ENCODE data around the gene FFAR3.
"Not testable (repeated sequence)": the region's sequence is repeated elsewhere in the genome, so short reads cannot be mapped to it uniquely, and the experiment has no call there.

FFAR3 gene

DNA sequence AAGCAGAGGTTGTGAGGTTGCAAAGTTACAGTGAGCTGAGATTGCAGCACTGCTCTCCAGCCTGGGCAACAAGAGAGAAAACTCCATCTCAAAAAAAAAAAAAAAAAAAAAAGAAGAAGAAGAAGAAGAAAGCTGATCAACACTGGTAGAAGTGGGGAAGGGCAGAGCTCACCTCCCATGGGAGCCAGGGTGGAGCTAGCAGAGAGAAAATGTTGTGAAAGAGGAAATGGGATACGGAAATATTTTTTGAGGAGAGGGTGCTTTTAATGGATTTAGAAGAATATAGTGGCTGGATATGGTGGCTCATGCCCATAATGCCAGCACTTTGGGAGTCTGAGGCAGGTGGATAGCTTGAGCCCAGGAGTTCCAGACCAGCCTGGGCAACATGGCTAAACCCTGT, 19.4 kb downstream of the FFAR3 start:
- no peak for DNase-seq

DNA sequence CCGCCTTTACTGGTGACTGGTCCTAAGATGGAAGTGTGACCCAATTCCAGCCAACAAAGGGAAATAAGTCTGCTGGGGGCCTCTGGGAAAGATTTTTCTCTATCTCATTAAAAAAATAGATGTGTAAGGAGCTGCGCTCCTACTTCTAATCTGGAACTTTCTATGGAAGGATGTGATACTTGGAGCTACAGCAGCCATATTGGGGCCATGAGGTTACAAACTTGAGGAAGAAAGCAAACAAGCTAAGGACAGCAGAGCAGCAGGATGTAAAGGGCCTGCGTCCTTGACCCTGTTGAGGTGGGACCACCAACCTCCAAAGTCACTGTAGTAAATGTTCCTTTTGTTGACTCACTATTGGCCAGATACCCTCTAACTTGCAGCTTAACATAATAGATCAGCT, 20.1 kb downstream of the FFAR3 start:
- no peak for DNase-seq

DNA sequence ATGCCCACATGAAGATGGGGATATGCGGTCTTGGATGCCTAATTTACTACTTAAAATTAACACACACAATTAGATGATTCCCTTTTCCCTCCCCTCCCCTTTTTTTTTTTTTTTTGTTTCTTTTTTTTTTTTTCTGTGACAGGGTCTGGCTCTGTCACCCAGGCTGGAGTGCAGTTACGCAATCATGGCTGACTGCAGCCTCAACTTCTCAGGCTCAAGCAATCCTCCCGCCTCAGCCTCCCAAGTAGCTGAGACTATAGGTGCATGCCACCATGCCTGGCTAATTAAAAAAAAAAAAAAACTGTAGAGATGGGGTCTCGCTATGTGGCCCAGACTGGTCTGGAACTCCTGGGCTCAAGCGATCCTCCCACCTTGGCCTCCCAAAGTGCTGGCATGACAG, 21.3 kb downstream of the FFAR3 start:
- DNase-seq: not testable (repeated sequence)

DNA sequence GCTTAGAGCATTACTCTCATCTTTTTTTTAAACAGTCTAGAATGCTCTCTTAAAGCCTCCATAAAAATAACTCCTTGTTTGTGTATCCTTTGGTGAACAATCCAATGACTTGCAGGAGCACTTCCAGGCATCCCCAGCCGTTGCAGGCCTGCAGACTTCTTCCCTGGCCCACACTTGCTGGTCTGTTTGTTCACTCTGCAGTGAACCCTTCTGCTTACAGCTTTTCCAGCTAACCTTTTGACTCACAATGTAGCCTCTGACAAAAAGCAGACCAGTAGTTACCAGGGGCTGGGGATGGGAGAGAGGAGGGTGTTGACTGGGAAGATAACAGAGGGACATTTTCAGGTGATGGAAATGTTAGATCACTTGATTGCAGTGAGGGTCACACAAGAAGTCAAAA, 21.7 kb downstream of the FFAR3 start:
- DNase-seq: peak in 1 of 2 experiments; percentile 1

DNA sequence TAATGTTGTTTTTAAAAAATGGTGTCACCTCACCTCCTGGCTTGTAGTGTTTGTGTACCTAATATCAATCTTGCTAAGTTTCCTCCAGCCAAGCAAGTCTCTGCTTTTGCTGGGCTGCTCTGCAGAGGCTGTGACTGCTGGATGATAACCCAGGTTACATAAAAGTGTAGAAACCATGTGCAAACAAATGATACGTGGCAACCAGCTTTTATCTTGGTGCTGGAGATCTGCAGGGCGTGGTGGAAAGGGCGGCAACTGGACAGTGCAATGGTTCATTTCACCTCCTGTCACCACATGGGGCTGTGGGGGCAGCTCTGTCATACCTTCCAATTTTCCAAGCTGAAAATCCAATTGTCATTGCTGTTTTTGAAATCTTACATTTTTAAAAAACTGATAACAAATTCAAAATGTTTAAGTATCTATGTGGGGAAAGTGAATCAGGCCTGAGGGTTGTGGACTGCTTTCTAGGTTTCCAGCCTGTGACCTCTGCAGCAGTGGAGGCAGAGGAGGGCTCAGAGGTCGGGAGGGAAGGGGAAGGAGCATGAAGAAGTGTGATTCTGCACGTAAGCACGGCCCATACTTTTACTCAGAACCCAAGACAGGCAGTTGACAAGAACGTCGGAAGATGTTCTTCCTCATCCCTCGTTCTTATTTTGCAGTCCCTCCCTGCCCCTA, 22.3 kb downstream of the FFAR3 start:
- DNase-seq: peak in 1 of 2 experiments; percentile 7

DNA sequence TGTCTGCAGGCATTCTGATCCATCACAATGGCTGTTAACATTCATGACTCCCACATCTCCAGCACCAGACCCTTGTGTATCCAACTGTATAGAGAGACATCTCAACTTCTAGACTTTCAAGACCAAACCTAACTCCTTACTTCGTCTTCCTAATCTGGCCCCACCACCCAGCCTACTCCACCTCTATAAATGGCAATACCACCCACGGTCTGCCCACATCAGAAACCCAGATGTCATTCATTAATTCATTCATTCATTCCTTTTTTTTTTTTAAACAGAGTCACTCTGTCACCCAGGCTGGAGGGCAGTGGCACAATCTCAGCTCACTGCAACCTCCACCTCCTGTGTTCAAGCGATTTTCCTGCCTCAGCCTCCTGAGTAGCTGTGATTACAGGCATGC, 23.1 kb downstream of the FFAR3 start:
- DNase-seq: no peak

DNA sequence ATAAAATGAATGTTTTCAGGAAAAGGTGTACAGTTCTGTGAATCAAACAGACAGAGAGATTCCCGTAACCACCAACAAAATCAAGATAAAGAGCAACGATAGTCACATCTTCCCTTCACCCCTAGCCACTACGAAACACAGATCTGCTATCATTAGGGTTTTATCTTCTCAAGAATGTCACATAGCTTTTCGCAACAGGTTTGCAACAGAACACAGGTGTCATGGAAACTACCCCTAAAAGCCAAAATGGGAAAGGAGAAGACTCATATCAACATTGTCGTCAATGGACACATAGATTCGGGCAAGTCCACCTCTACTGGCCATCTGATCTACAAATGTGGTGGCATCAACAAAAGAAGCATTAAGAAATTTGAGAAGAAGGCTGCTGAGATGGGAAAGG, 23.7 kb downstream of the FFAR3 start:
- no peak for DNase-seq

DNA sequence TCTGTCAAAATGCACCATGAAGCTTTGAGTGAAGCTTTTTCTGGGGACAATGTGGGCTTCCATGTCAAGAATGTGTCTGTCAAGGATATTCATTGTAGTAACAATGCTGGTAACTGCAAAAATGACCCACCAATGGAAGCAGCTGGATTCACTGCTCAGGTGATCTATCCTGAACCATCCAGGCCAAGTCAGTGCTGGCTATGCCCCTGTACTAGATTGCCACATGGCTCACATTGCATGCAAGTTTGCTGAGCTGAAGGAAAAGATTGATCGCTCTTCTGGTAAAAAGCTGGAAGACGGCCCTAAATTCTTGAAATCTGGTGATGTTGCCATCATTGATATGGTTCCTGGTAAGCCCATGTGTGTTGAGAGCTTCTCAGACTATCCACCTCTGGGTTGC, 25.3 kb downstream of the FFAR3 start:
- DNase-seq: no peak

DNA sequence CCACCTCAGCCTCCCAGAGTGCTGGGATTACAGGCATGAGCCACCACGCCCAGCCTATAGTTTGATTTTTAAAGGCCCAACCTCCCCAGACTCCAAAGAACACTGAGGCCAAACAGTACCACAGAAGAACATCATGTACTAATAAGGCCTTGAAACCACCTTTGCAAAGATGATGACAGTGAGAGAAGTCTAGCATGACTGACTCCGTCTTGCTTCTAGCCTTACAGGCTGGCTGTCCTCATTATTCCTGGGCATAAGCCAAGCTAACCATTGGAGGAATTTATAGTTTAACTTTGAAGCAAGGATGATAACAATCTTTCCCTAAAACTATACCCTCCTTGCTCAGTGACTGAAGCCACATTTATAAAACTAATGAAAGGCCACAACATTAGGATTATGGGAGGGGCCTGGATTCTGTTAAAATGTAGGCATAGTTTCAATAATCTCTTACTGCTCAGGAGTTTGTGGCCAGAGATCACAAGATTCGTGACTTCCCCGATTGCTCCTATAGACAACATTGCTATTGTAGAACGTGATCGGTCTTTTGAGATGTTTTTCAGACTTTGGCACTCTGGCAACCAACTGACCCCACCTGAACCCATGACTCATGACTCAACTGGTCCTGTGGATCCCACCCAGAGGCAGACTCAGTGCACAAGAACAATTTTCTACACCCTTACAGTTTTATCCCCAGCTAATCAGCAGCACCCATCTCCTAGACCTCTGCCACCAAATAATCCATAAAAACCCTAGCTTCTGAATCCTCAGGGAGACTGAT, 30.2 kb downstream of the FFAR3 start:
- DNase-seq: no peak

DNA sequence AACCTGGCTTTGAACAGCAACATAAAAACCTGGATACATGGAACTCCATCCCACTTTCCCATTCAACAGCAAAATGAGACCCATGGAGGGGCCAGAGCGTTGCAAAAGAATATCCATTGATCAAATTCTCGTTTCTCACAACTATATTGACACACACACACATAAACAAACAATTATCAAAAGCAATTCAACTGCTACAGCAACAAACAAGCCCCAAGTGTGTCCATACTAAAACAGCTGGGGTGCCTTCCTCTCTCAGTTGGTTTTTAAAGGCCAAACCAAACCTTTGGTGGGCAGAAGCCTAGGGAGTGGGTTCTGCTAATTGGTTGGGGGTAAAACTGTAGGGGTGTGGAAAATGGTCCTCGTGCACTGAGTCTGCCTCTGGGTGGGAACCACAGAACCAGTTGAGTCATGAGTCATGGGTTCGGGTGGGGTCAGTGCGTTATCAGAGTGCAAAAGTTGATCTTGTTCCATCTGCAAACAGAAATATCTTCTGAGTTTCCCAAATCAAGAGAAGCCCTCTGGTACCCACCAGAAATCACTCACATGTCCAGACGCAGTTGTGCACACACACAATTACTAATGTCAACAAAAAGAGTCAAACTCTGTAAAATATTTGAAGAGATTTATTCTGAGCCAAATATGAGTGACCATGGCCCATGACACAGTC, 31.1 kb downstream of the FFAR3 start:
- peak in 1 of 2 experiments; percentile 13 for DNase-seq

DNA sequence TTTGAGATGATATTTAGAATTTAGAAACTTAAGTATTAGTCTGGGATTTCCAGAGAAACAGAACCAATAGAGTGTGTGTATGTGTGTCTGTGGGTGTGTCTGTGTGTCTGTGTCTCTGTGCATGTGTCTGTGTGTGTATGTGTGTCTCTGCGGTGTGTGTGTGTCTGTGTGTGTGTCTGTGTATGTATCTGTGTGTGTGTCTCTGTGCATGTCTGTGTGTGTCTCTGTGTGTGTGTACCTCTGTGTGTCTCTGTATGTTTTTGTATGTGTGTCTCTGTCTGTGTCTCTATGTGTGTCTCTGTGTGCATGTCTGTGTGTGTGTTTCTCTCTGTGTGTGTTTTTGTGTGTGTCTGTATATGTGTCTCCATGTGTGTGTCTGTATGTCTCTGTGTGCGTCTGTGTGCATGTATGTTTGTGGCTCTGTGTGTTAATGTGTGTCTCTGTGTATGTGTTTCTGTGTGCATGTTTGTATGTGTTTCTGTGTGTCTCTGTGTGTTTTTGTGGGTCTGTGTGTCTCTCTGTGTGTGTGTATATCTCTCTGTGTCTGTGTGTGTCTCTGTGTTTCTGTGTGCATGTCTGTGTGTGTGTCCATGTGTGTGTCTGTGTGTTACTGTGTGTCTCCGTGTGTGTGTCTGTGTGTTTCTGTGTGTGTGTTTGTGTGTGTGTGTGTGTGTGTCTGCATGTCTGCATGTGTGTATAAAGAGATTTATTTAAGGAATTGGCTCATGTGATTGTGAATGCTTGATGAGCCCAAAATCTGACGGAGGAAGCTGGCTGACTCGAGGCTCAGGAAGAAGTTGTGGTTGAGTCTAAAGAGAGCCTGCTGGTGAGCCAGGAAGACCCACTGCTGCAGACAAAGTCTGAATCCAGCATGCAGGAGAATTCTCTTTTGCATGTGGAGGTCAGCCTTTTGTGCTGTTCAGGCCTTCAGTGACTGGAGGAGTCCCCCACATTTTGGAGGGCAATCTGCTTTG, 34.8 kb downstream of the FFAR3 start:
- DNase-seq: no peak

DNA sequence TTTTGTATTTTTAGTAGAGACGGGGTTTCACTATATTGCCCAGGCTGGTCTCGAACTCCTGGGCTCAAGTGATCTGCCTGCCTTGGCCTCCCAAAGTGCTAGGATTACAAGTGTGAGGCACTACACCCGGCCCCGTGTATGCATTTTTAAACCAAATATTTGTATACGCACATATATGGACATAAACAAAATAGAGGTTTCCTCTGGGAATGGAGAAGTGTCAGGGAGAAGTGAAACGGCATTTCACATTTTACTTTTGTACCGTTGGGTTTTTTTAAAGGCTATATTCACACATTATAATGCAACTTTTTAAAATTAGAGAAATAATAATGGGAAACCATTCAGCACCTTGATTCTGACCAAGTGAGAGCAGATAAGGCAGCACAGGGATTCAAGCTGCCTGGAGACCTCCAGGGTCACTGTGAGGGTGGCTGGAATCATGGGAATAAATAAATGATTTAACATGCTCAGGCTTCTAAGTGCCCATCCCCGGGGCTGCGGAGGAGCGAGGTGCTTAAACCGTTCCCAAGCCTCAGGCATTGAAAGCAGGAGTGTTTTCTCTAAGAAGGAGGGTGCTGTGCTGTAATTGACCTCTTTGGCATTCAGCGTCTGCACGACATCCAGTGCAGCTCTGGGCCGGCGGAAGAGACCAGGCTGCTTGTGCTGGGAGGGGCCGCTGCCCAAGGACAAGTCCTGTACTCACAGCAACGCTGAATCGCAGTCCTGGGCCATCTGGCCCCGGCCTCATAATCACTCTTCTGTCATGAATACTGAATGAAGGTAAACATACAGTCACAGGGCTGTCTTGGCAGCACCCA, 37.3 kb downstream of the FFAR3 start:
- DNase-seq: no peak

DNA sequence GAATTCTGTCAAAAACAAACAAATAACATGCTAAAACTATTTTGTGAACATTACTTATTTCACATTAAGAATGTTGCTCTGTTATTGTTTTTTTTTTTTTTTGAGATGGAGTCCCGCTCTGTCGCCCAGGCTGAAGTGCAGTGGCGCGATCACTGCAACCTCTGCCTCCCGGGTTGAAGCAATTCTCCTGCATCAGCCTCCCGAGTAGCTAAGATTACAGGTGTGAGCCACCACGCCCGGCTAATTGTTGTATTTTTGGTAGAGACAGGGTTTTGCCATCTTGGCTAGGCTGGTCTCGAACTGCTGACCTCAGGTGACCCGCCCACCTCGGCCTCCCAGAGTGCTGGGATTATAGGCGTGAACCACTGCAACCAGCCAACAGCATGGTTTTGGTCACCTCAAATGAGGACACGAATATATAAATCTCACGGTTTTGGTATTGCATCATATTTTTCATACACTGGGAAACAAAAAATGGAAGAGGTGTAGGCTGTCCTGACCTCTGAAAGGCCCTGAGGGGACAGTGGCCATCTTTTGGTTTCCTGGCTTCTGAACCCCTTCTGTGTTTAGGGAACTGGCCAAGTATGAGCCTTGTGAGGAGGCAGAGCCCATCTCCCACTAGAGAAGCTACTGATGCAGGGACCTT, 38.1 kb downstream of the FFAR3 start:
- DNase-seq: no peak

DNA sequence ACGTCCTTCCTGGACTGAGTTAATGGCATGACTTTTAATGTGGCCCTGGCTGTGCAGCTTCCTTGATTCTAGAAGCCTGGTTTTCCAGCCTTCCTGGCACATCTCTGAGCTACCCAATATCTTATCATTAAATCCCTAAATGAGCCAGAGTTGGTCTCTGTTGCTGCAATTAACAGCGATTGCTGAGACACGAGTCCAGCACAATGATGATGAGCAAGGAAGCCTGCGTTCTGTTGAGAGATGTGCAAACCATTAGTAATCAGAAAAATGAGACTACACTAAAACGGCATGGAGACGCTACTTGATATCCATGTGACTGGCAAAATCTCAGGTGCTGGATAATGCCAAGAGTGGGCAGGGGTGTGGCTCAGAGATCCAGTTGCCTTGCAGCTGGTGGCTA, 38.8 kb downstream of the FFAR3 start:
- DNase-seq: no peak

DNA sequence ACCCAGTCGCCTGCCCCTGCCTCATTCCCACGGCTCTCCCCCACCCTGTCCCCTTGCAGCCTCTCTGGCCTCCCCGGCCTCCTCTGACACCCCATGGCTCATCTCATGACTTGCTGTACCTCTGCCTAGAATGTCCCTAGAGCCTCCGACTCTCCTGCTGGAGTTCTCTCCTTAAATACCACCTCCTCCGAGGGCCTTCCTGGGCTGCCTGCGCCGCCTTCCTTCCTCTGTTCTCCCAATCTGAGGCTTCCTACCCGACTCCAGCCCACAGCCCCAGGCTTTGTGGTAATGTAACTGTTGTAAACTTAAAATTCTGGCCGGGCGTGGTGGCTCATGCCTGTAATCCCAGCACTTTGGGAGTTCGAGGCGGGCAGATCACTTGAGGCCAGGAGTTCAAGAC, 40.3 kb downstream of the FFAR3 start:
- DNase-seq: no peak

DNA sequence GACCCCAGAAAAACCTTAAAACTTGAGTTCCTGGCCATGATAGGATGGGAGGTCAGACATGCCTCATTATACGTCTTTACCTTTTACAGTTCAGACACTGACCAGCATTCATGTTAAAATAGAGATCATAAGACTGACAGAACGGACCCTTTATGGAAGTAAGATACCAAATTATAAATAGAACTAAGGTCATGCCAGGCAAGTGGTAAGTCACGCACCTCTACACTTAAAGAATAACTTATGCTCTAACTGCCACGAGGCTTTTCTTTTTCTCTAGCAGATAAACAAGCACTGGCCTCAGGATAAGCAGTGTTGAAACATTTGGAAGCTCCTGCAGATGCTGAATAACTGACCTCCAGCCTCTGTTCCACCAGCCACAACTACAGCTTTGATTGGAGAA, 41.0 kb downstream of the FFAR3 start:
- no peak for DNase-seq

DNA sequence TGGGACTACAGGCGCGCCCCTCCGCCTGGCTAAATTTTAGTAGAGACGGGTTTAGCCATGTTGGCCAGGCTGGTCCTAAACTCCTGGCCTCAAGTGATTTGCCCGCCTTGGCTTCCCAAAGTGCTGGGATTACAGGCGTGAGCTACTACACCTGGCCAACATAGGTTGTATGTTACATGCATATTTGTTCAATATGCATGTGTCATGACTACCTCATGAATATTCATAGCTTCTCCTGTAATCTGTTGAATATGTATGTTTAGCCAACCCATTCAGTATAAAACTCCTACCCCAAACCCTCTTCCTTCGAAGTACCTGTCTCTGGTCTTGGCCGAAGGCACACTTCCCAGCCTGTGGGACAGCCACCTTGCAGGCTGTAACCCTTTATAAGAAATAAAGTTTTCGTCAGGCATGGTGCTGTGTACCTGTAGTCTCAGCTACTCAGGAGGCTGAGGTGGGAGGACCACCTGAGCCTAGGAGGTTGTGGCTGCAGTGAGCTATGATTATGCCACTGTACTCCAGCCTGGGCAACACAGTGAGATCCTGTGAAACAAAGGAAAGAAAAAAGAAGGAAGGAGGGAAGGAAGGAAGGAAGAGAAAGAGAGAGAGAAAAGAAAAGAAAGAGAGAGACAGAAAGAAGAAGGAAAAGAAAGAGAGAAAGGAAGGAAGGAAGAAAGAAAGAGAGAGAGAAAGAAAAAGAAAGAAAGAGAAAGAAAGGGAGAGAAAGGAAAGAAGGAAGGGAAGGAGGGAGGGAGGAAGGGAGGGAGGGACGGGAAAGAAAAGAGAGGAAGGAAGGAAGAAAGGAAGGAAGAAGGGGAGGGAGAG, 41.9 kb downstream of the FFAR3 start:
- no peak for DNase-seq

DNA sequence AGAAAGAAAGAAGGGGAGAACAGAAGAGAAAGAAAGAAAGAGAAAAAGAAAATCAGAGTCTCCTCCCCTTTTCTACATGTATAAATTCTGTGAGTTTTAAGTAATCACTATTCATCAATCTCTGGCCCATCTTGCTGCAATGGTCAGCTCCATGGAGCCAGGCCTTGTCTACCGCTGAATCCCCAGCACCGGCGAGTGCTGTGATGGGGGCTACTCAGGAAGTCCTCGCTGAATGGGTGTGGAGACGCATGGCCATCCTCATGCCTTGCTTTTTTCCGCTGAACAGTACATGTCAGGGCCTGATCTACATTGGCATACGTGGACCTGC, 42.5 kb downstream of the FFAR3 start:
- DNase-seq: no peak

DNA sequence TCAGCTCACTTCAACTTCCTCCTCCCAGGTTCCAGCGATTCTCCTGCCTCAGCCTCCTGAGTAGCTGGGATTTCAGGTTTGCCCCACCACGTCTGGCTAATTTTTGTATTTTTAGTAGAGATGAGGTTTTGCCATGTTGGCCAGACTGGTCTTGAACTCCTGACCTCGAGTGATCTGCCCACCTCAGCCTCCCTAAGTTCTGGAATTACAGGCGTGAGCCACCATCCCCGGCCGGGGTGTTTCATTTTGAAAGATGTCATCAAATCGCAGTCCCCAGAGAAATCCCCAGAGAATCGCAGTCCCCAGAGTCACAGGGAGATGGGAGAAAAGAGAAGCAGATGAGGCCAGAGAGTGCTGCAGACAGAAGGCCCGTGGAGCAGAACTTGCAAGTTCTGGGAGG, 43.2 kb downstream of the FFAR3 start:
- DNase-seq: not testable (repeated sequence)

DNA sequence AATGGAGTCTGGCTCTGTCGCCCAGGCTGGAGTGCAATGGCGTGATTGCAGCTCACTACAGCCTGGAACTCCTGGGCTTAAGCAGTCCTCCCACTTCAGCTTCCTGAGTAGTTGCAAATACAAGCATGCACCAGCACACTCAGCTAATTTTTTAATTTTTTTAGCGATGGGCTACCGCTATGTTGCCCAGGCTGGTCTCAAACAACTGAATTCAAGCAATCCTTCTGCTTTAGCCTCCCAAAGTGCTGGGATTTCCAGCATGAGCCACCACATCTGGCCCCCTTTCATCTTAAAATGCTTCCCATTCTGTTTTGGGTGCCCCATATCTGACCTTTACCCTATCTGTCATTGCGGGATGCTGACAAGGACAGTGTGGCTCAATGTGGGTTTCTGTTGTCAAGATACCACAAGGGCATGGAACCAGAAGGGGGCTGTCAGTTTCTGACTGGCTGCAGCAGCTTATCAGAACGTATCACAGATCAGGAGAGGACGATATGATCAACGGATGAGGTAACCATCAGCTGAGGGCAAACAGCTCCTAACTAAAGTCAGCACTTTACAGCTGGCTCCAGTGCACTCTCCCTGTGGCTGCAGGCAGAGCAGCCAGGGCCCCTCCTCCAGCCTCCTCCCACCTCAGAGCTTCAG, 45.0 kb downstream of the FFAR3 start:
- DNase-seq: peak in 1 of 2 experiments; percentile 31

Data from activated T-cell treated with anti-CD3 and anti-CD28 coated beads, Interleukin-2, amount 50 U/mL, for 48 hours (primary cell).